DMS53 treated with DMSO at 0.1 percent for 48 hours (cell line): ENCODE results near the gene RACK1.

Experiments
- DNase-seq: peaks from one replicate; lab custom pipeline; 2025; ENCODE audit not compliant: unreplicated experiment; lab: John Stamatoyannopoulos, UW

Gene RACK1

DNA sequence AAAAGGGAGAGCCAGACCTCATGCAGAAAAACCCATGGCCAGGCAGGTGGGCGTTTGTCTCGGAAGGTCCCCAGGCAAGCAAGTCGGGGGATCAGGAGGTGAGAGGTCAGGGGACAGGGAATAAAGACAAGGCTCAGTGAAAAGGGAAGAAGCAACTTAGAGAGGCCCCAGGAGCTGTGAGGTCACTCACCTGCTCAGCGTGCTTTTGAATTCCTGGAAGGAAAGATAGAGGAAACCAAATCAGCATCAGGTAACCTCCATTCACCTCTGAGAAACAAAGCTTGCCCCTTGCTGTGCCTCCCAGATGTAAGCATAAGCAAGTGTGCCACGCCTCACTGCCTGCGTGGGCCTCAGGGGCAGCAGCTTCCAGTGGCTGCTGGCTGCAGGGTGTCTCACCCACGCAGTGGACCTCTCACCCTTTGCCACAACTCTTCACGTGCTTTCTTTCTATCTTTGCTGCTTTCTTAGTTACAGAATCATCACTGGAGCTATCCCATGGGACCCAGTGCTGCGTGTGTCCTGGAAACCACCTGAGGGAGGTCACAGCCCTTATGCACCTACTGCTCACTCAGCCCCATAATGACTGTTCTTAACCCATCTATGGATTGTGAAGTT lies 44.7 kb downstream of the RACK1 start:
- no peak for DNase-seq

DNA sequence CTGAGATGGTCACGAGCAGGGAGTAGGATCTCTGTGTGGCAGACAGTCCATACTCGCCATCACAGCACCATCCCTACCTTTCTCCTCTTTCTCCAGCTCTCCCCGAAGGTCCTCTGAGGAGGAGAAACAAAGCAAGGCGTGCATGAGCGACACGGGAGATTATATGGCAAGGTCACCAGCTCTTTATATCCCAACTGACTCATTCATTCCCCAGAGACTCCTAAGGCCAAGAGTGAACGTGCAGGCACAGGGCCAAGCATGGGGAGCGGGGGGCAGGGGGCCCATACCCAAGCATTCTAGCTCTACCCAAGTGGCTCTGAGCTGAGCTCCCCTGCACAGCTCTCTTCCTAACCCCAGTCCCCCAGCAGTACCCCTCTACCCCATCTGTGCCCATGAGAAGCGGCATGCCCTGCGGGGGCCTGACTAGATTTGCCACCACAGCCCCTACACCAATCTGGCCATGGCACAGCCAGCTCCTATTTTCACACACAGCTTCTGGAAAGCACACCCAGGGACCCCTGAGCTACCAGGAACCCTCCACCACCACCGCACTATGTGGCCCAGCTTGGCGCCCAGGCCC lies 45.5 kb downstream of the RACK1 start:
- DNase-seq: no peak

DNA sequence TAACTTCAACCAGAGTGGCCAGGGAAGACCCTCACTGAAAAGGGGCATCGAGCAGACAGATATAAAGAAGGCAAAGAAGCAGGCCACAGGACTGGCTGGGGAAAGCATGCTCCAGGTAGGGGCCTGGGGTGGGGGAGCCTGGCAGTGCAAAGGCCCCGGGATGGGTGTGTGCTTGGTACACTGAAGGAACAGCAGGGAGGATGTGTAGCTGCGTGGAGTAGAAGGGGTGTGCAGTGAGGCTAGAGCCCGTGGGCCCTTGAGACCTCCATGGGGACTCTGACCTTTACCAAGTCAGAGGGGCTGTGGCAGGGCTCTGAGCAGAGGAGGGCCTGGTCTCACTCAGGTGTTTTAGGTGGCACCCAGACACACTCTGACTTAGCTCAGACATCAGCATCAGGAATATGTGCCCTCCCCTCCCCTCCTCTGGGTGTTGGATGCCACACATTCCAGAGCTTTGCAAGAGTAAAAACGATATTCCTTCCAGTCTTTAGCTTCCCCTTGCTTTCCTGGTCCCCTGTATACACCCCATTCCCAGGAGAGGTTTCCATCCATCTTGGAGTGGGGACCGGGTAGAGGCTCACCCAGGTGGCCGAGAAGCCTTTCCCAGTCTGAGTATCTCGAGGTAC lies 46.3 kb downstream of the RACK1 start:
- DNase-seq: no peak

DNA sequence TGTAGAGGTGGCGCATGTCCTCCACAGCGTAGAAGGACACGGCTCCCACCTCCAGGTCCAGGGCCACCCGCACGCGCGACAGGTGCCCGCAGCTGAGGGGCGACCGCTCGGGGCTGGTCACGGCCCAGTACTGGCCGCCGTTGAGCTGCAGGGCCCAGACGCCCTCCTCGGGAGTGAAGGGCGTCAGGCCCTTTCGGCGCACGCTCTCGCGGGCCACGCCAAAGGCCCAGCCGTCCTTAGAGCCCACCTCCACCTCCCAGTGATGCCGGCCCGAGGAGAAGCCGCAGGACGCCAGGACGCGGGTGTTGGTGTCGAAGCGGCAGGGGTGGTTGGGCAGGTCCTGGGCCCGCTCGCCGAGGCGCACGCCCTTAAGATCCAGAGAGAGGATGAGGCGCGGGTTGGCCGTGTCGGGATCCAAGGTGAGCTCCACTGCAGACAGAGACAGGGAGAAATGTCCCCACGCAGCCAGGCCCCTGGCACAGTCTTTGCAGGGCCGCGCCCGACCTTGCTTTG lies 48.4 kb downstream of the RACK1 start:
- no peak for DNase-seq

DNA sequence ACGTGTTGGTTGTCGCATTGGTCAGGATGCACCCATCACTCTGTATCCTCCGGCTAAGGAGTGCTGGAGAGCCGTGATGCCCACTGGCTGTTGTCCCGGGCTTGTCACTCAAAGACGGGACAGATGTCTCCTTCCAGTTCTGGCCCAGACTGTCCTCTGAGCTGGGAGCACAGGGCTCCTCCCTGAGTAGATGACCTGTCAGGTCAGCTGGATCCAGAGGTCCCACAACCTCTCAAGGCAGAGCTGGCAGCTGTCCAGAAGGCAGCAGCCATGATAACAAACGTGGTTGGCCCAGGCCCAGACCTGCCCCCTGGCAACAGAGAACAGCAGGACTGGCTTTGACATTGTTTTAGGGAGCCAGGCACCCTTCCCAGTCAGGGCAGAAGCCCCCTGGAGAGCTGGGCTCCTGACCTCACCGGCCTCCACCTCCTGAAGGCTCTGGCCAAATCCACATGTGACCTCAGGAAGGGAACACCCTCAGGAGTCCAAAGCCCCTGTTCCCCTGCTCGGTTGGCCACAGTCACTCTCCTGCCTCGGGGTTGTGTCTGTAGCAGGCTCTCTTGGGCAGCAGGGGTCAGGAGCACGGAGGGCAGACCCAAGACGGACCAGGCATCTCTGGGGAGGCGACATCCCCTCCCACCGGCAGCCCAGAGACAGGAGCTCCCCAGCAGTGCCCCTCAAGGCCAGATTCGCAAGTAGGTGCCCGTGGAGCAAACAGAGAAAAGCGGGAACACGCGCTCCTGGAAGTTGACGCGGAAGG lies 49.0 kb downstream of the RACK1 start:
- no peak for DNase-seq

DNA sequence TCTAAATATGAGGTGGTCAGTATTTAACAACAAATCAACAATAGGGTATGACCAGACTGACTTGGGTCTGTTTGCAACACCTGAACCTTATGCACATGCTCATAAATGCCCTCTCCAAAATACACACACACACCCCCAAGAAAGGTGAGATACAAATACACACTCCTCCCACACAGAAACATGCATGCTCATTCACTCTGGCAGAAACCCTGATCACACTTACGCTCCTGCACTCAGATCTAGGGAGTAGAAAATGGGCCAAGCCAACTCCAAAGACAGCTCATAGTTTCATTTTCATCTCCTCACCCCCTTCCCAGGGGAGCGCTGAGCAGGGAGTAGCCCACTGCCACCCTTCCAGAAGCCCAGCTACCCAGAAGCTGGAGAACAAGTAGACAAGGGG lies 50.0 kb downstream of the RACK1 start:
- no peak for DNase-seq

DNA sequence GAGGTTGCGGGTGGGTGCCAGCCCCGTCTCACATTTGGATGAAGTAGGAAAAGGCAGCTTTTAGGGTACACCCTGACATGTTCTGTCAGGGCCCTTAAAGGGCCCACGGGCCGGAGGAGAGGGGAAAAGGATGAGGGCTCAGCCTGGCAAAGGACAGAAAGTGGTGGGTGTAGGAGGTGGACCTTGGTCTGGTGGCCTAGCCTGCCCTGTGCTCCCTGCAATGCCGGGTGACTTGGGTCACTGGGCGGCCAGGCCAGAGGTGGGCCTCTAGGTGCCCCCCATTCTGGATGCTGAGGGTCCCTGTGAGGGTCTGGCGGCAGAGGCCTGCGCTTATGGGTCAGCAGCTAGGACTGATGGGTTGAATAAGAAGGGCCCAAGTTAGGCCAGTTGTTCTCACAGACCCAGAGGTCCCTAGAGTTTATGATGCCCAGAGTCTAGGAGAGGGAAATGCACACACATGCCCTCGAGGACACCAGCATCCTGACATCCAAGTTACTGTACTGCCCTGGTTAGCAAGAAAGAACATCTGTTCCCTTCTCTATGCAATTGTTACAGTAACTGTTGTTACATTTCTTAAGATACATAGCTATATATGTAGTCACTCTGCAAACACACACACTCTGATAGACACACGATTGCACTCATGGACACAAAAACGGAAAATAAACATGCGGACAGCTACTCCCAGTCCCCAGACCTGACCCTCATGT lies 51.2 kb downstream of the RACK1 start:
- DNase-seq: no peak

DNA sequence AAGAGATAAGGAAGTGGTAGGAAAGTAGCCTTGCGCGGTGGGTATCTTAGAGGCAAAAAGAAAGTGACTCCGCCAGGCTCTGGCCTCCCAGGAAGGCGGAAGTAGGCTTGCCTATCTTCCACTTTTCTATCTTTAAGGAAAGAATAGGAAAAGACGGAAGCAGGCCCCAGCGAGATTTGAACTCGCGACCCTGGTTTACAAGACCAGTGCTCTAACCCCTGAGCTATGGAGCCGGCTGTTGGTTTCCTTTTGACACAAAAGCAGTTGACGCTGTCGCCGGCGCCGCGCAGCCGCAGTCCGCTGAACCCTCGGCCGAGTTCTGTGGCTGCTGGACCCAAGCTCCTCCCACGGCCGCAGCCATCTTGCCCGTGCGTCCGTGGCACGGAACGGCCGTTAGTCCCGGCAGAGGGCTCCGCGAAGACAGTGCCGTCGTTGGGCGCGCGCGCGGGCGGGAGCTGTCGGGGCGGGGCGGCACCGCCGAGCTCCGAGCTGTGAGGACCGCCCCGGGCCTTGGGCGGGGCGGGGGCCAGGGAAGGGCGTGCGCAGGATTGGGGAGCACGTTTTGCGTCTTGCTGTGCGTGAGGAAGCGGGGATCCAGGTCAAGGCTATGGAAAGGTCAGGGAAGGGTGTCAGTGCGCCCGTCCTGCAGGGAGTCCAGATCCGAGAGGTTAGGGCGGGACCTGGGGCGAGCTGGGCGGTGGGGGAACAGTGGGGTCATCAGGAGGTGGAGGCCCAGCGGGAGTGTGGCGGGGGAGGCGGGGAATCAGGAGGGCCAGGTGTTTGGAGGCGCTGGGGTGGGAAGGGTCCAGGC lies 52.0 kb downstream of the RACK1 start:
- no peak for DNase-seq

DNA sequence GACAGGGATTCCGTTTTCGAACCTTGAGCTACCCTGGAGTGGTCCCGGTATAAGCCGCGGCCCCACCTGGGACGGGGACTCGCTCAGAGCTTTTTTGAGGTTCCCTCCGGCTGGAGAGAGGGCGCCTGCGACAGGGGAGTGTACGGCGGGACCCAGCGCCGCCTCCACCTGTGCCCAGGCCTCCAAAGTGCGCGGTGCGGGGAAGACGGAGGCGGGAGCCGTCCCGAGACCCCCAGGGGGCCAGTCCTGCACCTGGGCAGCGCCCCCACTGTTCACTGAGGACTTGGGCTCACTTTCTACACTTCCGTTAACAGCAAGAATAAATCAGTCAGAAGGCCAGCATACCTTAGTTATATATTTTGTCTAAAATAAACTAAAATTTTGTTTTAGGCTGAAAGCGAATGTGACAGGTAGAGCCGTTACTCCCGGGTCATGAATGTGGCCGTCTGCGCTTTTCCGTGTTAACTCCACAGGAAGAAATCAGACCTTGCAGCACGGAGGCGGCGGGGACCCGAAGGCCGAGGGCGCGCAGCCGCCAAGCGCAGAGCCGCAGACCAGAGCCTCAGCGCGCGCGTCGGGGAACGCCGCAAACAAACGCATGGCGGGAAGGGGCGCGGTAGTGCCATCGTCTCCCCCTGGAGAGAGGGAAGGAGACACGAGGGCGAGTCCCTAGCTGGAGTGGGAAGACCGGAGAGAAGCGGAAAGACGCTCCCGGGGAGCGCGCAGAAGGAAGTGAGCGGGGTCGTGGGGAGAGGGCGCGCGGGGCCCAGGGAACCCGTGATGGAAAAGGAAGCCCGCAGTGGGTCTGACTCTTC lies 52.8 kb downstream of the RACK1 start:
- DNase-seq: no peak

DNA sequence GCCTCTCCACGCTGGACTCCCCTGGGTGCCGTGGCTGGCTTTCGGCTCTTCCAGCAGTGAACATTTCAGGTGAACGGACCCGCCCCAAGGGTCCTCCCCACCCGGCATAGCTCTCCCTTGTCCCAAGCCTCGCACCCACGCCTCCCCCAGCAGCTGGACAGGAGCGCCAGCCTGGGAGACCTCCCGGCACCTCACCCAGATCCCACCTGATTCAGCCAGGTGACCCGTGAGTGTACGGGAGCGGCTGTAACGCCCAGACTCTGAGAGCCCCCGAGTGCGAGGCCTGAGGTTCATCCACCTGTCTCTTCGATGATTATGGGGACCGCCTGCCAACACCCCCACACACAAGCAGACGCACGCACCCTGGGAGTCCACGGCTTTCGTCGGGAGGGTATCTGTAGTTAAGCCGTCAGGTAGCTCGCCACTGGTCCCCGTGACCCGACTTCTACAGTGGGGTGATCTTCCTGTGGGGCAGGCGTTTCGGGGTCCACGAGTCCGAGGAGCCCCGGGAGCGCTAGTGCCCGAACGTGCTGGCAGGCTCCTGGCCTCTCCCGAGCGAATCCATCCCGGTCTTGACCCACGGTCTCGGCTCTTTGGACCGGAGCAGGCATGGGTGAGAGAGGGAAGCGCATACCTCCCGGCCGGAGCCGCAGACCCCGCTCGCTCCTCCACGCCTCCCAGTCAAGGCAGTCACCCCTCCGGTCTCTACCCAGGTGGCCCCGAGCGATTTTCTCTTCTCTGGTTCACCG lies 53.6 kb downstream of the RACK1 start:
- DNase-seq: no peak

DNA sequence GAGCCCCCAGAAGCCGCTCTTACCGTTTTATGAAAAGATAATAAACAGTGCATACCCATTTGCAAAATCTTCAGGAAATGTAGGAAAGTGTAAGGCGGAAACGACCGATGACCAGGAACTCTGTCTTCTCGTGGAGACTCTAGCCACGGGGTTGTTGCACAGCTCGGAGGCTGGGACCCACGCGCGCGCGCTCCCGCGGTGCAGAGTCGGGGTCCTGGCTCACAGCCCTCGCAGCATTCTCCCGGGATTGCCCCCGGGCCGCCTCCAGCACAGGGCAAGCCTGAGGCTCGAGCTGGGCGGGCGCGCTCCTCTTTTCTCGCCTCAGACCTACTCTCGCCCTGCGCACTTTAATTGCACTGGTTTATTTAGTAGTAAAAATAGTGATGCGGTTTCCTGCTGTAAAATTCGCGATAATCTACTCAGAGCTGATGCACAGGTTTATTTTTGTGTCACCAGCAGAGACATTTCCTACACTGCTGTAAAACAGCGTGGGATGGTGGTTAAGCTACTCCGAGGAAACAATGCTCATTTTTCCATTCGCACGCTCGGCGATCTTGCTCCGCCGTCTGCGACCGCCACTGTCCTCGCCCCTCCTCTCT lies 54.2 kb downstream of the RACK1 start:
- no peak for DNase-seq

DNA sequence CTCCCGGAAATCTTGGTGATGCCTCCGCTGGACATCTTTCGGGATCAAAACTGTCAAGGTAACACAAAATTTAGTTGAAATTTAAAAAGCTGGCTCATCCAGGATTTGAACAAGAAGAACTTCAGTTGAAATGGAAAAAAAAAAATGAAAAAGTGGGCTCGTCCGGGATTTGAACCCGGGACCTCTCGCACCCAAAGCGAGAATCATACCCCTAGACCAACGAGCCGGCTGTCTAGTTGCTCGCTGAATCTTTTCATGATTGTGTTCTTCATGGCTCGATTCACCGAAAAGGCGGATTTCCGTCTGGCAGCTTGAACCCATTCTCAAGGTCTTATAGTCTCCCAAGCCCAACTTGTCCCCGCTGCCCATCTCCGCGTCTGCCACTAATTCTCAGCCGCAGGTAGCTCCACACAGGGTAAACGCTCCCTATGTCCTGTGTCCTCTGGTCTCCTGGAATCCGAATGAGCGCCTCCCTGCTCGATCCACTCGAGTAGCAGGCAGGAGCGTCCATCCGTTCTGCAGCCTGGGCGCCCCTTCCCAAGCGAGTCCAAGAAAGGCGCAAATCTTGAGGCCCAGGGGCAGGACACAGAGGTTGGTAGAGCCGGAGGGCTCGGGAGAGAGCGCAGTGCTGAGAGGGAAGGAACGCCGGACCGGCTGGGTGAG lies 54.9 kb downstream of the RACK1 start:
- DNase-seq: no peak

DNA sequence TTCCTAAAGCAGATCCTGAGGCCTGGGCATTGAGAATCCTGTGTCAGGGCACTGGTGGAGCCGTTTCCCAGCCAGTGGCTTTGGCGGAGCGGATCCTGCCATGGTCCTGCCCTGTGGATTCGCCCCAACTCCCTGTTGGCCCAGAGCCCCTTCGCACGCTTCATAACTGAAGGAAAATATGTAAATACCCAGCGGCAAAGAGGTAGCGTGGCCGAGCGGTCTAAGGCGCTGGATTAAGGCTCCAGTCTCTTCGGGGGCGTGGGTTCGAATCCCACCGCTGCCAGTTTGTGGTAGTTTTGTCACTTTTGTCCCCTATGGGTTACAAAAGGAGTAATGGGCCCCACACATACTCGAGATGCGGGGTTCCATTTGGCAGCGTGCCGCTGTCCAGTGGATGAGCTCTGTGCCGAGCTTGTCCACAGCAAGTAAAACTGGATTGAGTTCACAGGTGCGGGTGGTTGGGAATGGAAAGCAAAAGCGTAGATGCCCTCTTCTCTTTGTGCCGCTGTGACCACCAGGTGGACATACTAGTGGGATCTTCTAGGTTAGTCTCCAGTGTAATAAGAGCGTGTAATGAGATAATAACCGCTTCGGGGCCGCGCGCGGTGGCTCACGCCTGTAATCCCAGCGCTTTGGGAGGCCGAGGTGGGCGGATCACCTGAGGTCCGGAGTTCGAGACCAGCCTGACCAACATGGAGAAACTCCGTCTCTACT lies 56.0 kb downstream of the RACK1 start:
- DNase-seq: no peak

DNA sequence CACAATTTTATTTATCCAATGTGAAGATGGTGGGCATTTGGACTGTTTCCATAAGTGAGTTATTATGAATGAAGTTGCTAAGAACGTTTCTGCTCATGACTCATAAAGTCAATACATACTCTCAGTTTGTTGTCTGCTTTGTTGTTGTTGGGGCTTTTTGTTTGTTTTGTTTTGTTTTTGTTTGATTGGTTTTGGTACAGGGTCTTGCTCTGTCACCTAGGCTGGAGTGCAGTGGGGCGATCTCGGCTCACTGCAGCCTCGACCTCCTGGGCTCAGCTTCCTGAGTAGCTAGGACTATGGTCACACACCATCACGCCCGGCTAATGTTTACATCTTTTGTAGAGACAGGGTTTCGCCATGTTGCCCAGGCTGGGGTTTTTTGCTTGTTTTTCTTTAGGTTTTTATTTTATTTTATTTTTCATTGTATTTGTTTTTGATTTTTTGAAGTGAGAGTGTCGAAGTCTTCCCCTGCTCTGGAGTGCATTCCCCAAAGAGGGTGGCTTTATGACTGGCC lies 56.7 kb downstream of the RACK1 start:
- DNase-seq: no peak
